Peyer's patch (tissue), 4 donors: ENCODE measurements around the gene UGT1A3. TPM values are rescaled to one million over a fixed set of nuclear protein-coding genes. Genes with fewer than 3 reads are reported as not detected.
"Not testable (repeated sequence)": the region's sequence is repeated elsewhere in the genome, so short reads cannot be mapped to it uniquely, and the experiment has no call there.

Source experiments
- DNase-seq, 3 donors: peaks; one replicate each; pipeline ENCODE4 v3.0.0-alpha.2; 2017 to 2019
- H3K27ac ChIP-seq, 4 donors: fragments of 200-600 bp; sonication (generic); one replicate each; pipeline ENCODE4 v1.5.1; 2016 to 2019
- H3K27me3 ChIP-seq, 2 donors: fragments of 200-600 bp; sonication (generic); one replicate each; pipeline ENCODE4 v1.5.1; 2019
- H3K36me3 ChIP-seq, 3 donors: fragments of 200-600 bp; sonication (generic); one replicate each; pipeline ENCODE4 v1.5.1; 2016 to 2019
- H3K4me1 ChIP-seq, 4 donors: fragments of 200-600 bp; sonication (generic); one replicate each; pipeline ENCODE4 v1.5.1; 2016 to 2019
- H3K4me3 ChIP-seq, 4 donors: fragments of 200-600 bp; sonication (generic); 1 replicate in 3 of 4; 2 replicates in 1 of 4; pipeline ENCODE4 v1.5.1; 2016 to 2019; ENCODE audit warnings: mild to moderate bottlenecking in 1 of 4
- H3K9me3 ChIP-seq, 4 donors: fragments of 200-600 bp; sonication (generic); one replicate each; pipeline ENCODE4 v1.5.1; 2016 to 2019; ENCODE audit warnings: mild to moderate bottlenecking in 1 of 4
- POLR2A ChIP-seq, 2 donors: fragments of 450-650 bp; IDR thresholded peaks; one replicate each; pipeline ENCODE4 v1.5.1; 2017; ENCODE audit warnings: antibody characterized with exemption in 2 of 2, mild to moderate bottlenecking in 2 of 2, moderate library complexity in 2 of 2
- total RNA-seq, 4 donors: library from RNA; depleted of rRNA; stranded (reverse); fragments of >200 nt; gene quantifications; one replicate each; pipeline ENCODE4 v1.1.0, GENCODE V29; 2016
- TF ChIP-seq, protein P1 (sequence below), 6 experiments: fragments of 450-650 bp in 4 of 6; fragments of 200-600 bp in 2 of 6; sonication (generic) in 1 of 6; IDR thresholded peaks; one replicate each; pipeline ENCODE4 v1.5.1; 2017 to 2019; ENCODE audit warnings: antibody characterized with exemption in 6 of 6, mild to moderate bottlenecking in 3 of 6, moderate library complexity in 1 of 6

Gene UGT1A3
- total RNA-seq, 4 donors from 2014 or later: 5.8 to 21.7 (median 6.3) TPM; not detected in 1

DNA sequence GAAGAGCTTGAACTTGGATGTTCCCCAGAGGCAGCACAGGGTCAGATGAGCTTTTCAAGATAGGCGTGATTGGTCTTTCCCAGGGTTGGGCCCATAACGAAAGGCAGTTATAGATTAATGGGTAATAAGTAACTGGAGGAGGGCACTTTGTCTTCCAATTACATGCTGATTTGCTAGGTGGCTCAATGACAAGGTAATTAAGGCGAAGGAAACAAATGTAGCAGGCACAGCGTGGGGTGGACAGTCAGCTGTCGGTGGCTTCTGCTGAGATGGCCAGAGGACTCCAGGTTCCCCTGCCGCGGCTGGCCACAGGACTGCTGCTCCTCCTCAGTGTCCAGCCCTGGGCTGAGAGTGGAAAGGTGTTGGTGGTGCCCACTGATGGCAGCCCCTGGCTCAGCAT is 10.3 kb upstream of the UGT1A3 start, which contains the start of gene UGT1A4:
Gene UGT1A4 (plus strand): TSS at position 185 of the 400 bp plus-strand sequence. CDS start 85 bp downstream, at position 270.
- no peak for DNase-seq
- H3K4me1 ChIP-seq: no peaks in the 10 kb centered on the region

DNA sequence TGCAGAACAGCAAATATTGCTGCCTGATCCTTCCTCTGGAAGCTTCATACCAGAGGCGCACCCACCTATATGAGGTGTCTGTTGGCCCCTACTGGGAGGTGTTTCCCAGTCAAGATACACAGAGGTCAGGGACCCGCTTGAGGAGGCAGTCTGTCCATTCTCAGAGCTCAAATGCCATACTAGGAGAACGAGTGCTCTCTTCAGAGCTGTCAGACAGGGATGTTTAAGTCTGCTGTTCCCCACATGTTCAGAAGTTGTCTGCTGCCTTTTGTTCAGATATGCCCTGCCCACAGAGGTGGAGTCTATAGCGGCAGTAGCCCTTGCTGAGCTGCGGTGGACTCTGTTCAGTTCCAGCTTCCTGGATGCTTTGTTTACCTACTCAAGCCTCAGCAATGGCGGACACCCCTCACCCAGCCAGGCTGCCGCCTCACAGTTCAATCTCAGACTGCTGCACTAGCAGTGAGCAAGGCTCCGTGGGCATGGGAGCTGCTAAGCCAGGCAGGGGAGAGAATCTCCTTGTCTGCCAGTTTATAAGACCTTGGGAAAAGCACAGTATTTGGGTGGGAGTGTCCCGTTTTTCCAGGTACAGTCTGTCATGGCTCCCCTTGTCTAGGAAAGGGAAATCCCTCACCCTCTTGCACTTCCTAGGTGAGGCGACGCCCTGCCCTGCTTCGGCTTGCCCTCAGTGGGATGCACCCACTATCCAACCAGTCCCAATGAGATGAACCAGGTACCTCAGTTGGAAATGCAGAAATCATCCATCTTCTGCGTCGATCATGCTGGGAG is 8.2 kb downstream of the UGT1A3 start:
- Histone ChIP-seq H3K27ac (peak overlapping the region in 2 of 4 donors; percentile 27 to 46), H3K4me3 (peak overlapping the region in 2 of 4 donors; percentile 4 to 21)
- H3K4me1 ChIP-seq, H3K36me3 ChIP-seq, H3K27me3 ChIP-seq, H3K9me3 ChIP-seq: not testable (repeated sequence)
- peak in 2 of 3 donors; percentile 68 to 71 for DNase-seq

More for the DNA sequence above, 10.3 kb upstream of the UGT1A3 start, which contains the start of gene UGT1A4:
- TF ChIP-seq, protein P1, sequence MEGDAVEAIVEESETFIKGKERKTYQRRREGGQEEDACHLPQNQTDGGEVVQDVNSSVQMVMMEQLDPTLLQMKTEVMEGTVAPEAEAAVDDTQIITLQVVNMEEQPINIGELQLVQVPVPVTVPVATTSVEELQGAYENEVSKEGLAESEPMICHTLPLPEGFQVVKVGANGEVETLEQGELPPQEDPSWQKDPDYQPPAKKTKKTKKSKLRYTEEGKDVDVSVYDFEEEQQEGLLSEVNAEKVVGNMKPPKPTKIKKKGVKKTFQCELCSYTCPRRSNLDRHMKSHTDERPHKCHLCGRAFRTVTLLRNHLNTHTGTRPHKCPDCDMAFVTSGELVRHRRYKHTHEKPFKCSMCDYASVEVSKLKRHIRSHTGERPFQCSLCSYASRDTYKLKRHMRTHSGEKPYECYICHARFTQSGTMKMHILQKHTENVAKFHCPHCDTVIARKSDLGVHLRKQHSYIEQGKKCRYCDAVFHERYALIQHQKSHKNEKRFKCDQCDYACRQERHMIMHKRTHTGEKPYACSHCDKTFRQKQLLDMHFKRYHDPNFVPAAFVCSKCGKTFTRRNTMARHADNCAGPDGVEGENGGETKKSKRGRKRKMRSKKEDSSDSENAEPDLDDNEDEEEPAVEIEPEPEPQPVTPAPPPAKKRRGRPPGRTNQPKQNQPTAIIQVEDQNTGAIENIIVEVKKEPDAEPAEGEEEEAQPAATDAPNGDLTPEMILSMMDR (IDR thresholded peaks at IDR 0.05): no peak
- no peak for TF ChIP-seq POLR2A (IDR thresholded peaks at IDR 0.05)
- Histone ChIP-seq H3K27me3 (no peaks in the 10 kb centered on the region), H3K4me3 (peak within 1 kb of the TSS in 1 of 4 donors; percentile 6), H3K27ac (no peak within 1 kb of the TSS), H3K36me3 (no peaks in the 10 kb centered on the region), H3K9me3 (no peaks in the 10 kb centered on the region)

DNA sequence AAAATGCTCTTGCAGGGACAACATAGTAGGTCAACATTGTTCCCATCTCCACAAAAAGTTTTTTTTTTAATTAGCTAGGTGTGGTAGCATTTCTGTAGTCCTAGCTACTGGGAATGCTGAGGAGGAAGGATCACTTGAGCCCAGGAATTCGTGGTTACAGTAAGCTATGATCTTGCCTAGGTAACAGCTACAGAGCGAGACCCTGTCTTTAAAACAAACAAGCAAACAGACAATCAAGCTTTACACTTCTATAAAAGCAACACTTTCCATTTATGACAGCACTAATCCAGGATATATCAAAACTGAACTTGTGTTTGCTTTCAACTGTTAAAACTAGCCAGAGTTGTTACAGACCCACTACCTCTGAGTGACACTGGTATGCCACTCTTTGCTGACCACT is 12.0 kb downstream of the UGT1A3 start:
- Histone ChIP-seq H3K4me3 (no peak overlapping the region), H3K27ac (no peak overlapping the region), H3K4me1 (peaks cover 0 to 3% (median 0%) of the 10 kb centered on the region in 4 donors), H3K9me3 (no peaks in the 10 kb centered on the region), H3K27me3 (no peaks in the 10 kb centered on the region), H3K36me3 (no peaks in the 10 kb centered on the region)
- no peak for TF ChIP-seq POLR2A (IDR thresholded peaks at IDR 0.05)
- TF ChIP-seq, protein P1 (IDR thresholded peaks at IDR 0.05): no peak
- DNase-seq: no peak

DNA sequence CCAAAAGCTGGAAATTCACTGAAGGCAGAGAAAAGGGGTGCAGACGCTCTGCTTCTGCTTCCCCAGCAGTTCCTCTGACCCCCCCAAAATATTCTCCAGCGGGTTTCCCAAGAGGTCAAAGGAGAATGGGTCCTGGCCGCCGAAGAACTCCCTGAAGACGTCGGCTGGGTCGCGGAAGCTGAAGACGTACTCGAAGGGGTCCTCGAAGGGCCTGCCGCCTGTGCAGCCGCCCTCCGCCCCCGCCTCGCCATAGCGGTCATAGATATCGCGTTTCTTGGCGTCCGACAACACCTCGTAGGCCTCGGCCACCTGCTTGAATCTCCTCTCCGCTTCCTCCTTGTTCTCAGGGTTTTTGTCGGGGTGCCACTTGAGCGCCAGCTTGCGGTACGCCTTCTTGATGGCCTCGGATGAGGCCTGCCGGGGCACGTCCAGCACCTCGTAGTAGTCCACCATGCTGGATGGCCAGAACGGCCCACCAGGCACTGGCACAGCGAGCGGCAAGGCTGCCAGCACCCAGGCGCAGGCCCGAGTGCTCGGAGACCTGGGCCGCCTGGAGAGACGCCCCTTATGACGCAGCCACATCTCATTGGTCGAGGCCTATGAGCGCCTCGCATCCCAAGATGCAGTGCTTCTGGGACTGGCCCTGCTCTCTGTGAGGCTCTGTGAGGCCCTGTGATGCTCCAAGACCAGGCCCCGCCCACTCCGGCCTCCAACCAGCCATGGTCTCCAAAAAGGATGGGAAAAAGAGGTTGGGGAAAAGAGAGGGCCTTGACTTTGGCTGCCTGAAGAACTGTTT is 14.8 kb downstream of the UGT1A3 start:
- Histone ChIP-seq H3K4me1 (peaks cover 0 to 3% (median 0%) of the 10 kb centered on the region in 4 donors), H3K27ac (no peak overlapping the region), H3K4me3 (no peak overlapping the region), H3K9me3 (no peaks in the 10 kb centered on the region), H3K36me3 (no peaks in the 10 kb centered on the region), H3K27me3 (no peaks in the 10 kb centered on the region)
- TF ChIP-seq, protein P1 (IDR thresholded peaks at IDR 0.05): no peak
- TF ChIP-seq POLR2A (IDR thresholded peaks at IDR 0.05): no peak
- DNase-seq: no peak

DNA sequence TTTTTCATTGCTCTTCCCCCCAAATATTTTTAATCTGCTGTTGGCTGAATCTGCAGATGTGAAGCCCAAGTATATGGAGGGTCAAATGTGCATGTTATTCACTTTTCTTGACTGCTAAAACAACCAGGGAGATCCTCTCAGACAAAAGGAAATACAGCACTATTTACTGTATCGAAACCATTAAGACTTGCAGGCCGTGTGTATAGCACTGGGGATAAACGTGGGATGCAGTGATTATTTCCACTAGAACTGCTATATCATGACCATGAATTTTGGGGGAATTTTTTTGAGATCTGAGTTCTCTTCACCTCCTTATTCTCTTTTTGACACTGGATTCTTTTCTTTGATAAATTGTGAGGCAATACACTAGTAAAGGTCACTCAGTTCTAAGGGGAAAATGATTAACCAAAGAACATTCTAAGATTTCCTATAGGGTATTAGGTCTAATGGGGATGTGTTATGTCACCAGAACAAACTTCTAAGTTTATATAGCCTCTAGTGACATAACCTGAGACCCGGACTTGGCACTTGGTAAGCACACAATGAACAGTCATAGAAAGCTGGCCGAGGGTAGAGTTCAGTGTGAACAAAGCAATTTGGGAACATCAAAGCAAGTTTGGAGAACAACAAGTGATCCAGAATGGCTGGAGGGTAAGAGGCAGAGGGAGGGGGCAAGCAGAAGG is 16.4 kb downstream of the UGT1A3 start:
- Histone ChIP-seq H3K4me1 (no peaks in the 10 kb centered on the region), H3K4me3 (no peak overlapping the region), H3K36me3 (no peaks in the 10 kb centered on the region), H3K27me3 (no peaks in the 10 kb centered on the region), H3K9me3 (no peaks in the 10 kb centered on the region), H3K27ac (peak overlapping the region in 1 of 4 donors; percentile 65)
- peak in 1 of 3 donors; percentile 57 for DNase-seq
- no peak for TF ChIP-seq POLR2A (IDR thresholded peaks at IDR 0.05)
- TF ChIP-seq, protein P1 (IDR thresholded peaks at IDR 0.05): no peak

DNA sequence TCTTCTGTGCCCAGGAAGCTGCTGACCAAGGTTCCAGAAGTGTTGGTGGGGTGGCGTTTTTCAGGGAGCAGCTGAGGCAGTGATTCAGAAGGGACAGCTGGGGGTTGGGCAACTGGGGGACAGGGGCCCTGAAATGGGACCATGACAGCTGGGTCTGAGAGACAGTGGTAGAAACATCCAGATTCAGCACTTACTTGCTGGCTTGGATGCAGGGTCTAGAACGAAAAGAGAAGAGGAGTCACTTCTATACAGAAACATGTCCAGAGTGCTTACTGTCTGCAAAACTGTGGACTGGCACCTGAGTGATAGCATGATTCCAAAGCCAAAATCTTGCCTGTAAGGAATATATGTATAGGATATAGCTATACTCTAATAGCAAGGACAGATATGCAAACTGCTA is 17.0 kb downstream of the UGT1A3 start:
- peak overlapping the region in 1 of 4 donors; percentile 65 for H3K27ac ChIP-seq

More for the DNA sequence above, 17.0 kb downstream of the UGT1A3 start:
- not testable (repeated sequence) for H3K36me3 ChIP-seq, H3K9me3 ChIP-seq, H3K27me3 ChIP-seq, H3K4me3 ChIP-seq, H3K4me1 ChIP-seq, DNase-seq
